Gastrocnemius medialis (tissue), 4 donors: ENCODE data around the gene SDC3. TPM values are rescaled to one million over a fixed set of nuclear protein-coding genes. Genes with fewer than 3 reads are reported as not detected.

Experiments
- ATAC-seq, 2 donors: fragments of 150-250 bp; one replicate each; pipeline ENCODE4 v1.9.1; 2016
- DNase-seq, 2 donors: peaks; one replicate each; pipeline ENCODE4 v3.0.0-alpha.2; 2019
- H3K27ac ChIP-seq, 4 donors: fragments of 200-600 bp; sonication (generic); 1 replicate in 1 of 4; 2 replicates in 3 of 4; pipeline ENCODE4 v1.5.1; 2016 to 2018; ENCODE audit warnings: mild to moderate bottlenecking in 2 of 4, moderate library complexity in 1 of 4
- H3K27me3 ChIP-seq, 3 donors: fragments of 200-600 bp; sonication (generic) in 2 of 3; 1 replicate in 1 of 3; 2 replicates in 2 of 3; pipeline versions ENCODE4 v1.5.1 to v1.6.0; 2016 to 2019; ENCODE audit warnings: mild to moderate bottlenecking in 1 of 3, moderate library complexity in 1 of 3
- H3K36me3 ChIP-seq, 2 donors: fragments of 200-600 bp; sonication (generic) in 1 of 2; one replicate each; pipeline ENCODE4 v1.5.1; 2017 to 2018
- H3K4me1 ChIP-seq, 2 donors: fragments of 200-600 bp; sonication (generic) in 1 of 2; one replicate each; pipeline ENCODE4 v1.5.1; 2016 to 2017; ENCODE audit warnings: mild to moderate bottlenecking in 2 of 2
- H3K4me3 ChIP-seq, 4 donors: fragments of 200-600 bp; sonication (generic) in 3 of 4; 1 replicate in 1 of 4; 2 replicates in 3 of 4; pipeline ENCODE4 v1.5.1; 2016 to 2019; ENCODE audit warnings: mild to moderate bottlenecking in 2 of 4
- H3K9me3 ChIP-seq, 3 donors: fragments of 200-600 bp; sonication (generic) in 2 of 3; 1 replicate in 1 of 3; 2 replicates in 2 of 3; pipeline ENCODE4 v1.5.1; 2016 to 2019
- CTCF ChIP-seq, 5 experiments: fragments of 450-650 bp in 3 of 5; fragments of 200-600 bp in 2 of 5; sonication (generic) in 2 of 5; IDR thresholded peaks in 4 of 5; conservative IDR thresholded peaks in 1 of 5; 1 replicate in 4 of 5; 2 replicates in 1 of 5; pipeline ENCODE4 v1.5.1; 2016 to 2019; ENCODE audit warnings: antibody characterized with exemption in 5 of 5, mild to moderate bottlenecking in 3 of 5, moderate library complexity in 3 of 5
- POLR2A ChIP-seq, 2 donors: fragments of 450-650 bp; IDR thresholded peaks; one replicate each; pipeline ENCODE4 v1.6.1; 2017; ENCODE audit warnings: antibody characterized with exemption in 2 of 2, mild to moderate bottlenecking in 2 of 2, moderate library complexity in 2 of 2
- in situ Hi-C, 4 donors: fragments of 200-750 bp; cut with MboI; loops; one replicate each; pipeline versions ENCODE4 v1.15.0 to v1.8.0; 2017; ENCODE audit warnings: low sequenced_read_pairs in 4 of 4
- intact Hi-C: fragments of 100-400 bp; cut with DNase I; formaldehyde crosslinking; loops from one replicate; pipeline ENCODE4 v1.15.1; 2023; ENCODE audit warnings: low total_unique reads
- total RNA-seq, 4 donors: library from RNA; depleted of rRNA; stranded (reverse); fragments of >200 nt; gene quantifications; one replicate each; pipeline versions ENCODE4 v1.1.0 to v1.2.3, GENCODE V29; 2016

The SDC3 gene, protein sequence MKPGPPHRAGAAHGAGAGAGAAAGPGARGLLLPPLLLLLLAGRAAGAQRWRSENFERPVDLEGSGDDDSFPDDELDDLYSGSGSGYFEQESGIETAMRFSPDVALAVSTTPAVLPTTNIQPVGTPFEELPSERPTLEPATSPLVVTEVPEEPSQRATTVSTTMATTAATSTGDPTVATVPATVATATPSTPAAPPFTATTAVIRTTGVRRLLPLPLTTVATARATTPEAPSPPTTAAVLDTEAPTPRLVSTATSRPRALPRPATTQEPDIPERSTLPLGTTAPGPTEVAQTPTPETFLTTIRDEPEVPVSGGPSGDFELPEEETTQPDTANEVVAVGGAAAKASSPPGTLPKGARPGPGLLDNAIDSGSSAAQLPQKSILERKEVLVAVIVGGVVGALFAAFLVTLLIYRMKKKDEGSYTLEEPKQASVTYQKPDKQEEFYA
- 1 to 10 TPM; 2.7 to 5.6 (median 3.0) TPM for total RNA-seq

- Histone ChIP-seq H3K4me1 (no peaks in the 10 kb centered on the region), H3K36me3 (no peaks in the 10 kb centered on the region), H3K27ac (peak within 1 kb of the TSS in 3 of 4 donors; percentile 31 to 61 (median 57)), H3K9me3 (no peaks in the 10 kb centered on the region), H3K4me3 (peak within 1 kb of the TSS; percentile 51 to 60 (median 55)), H3K27me3 (peaks cover 0 to 7% (median 0%) of the 10 kb centered on the region in 3 donors)
- TF ChIP-seq POLR2A (IDR thresholded peaks at IDR 0.05) (no peak), CTCF (IDR thresholded peaks at IDR 0.05 in 4 of 5, conservative IDR thresholded peaks at IDR 0.05 in 1 of 5) (no peak)
- intact Hi-C loops, result no loop called here
- ATAC-seq, result peak; percentile 12 to 34
- in situ Hi-C loops, result no loop called here
- DNase-seq, result no peak
Observed at GRCh38 chr1:30908696-30909364, at the start of gene SDC3. Gene SDC3 (minus strand): TSS chr1:30908758. CDS start chr1:30908586, 172 bp downstream.

DNA sequence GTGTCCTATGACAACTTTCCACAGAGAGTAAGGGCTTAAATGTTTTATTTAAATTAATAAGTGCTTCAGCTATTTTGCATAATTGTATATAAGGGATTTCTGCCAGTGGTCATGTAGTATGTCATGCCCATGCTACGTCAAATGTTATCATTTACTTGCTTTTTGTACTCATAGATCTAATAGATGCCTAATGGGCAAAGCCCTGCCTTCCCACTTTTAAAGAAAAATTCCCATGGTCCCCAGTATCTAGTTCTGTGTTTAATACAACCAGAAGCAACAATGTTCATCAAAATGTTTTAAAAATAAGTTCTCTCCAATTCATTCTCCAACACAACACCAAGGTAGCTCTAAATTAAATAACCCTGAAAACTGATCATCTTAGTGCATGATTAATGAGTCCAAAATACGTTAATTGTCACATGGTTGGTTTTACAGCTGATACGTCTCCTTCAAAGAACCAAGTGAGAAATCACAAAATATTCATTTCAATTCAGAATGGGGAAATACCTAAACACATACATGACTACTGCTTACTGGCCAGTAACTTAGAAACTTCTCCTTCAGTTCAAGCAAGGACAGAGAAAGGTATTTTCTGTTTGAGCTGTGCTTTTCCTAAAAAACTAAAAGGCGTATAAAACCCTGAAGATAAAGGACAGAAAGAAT, 49.1 kb upstream of the SDC3 start:
- H3K27me3 ChIP-seq, result no peaks in the 10 kb centered on the region
- peaks cover 0 to 37% of the 10 kb centered on the region in 2 donors for H3K36me3 ChIP-seq
- no peaks in the 10 kb centered on the region for H3K9me3 ChIP-seq
- no peak overlapping the region for H3K27ac ChIP-seq
- peaks cover 0 to 5% of the 10 kb centered on the region in 2 donors for H3K4me1 ChIP-seq
- intact Hi-C loops (no loop called here), in situ Hi-C loops (no loop called here)
- no peak for ATAC-seq
- no peak overlapping the region for H3K4me3 ChIP-seq
- DNase-seq, result no peak
- no peak for TF ChIP-seq CTCF (IDR thresholded peaks at IDR 0.05 in 4 of 5, conservative IDR thresholded peaks at IDR 0.05 in 1 of 5)
- TF ChIP-seq POLR2A (IDR thresholded peaks at IDR 0.05), result no peak

GRCh38 chr1:30955448-30956015, 47.0 kb upstream of the SDC3 start:
- TF ChIP-seq CTCF (IDR thresholded peaks at IDR 0.05 in 4 of 5, conservative IDR thresholded peaks at IDR 0.05 in 1 of 5) (no peak), POLR2A (IDR thresholded peaks at IDR 0.05) (no peak)
- peaks cover 0 to 5% of the 10 kb centered on the region in 2 donors for H3K4me1 ChIP-seq
- peaks cover 0 to 45% of the 10 kb centered on the region in 2 donors for H3K36me3 ChIP-seq
- no peak for ATAC-seq
- intact Hi-C loops, result no loop called here
- in situ Hi-C loops, result no loop called here
- no peak for DNase-seq
- no peak overlapping the region for H3K27ac ChIP-seq
- H3K4me3 ChIP-seq, result no peak overlapping the region
- no peaks in the 10 kb centered on the region for H3K27me3 ChIP-seq
- H3K9me3 ChIP-seq, result no peaks in the 10 kb centered on the region

DNA sequence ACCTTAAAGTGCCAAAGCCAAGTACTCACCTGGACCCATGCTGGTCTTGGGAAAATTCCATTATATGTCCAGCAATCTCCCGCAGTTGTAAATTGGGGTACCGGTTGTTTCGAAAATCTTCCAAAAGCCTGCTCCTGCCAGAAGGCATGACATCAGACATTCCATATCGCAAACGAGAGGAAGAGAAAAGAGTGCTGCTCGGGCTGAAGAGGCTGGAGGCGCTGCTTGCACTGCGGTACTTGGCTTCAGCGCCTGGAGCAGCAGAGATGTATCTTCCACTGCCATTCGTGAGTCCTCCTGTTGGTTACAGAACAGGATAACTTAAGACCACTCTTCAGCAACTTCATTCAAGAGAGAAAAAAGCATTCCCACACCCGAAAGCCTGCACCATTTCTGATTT, 45.1 kb upstream of the SDC3 start:
- TF ChIP-seq POLR2A (IDR thresholded peaks at IDR 0.05) (no peak), CTCF (IDR thresholded peaks at IDR 0.05 in 4 of 5, conservative IDR thresholded peaks at IDR 0.05 in 1 of 5) (no peak)
- DNase-seq (no peak), ATAC-seq (no peak)
- no peak overlapping the region for H3K4me3 ChIP-seq
- no peaks in the 10 kb centered on the region for H3K27me3 ChIP-seq
- peaks cover 0 to 5% of the 10 kb centered on the region in 2 donors for H3K4me1 ChIP-seq
- H3K27ac ChIP-seq, result no peak overlapping the region
- in situ Hi-C loops, result no loop called here
- H3K36me3 ChIP-seq, result peaks cover 0 to 57% of the 10 kb centered on the region in 2 donors
- H3K9me3 ChIP-seq, result no peaks in the 10 kb centered on the region
- intact Hi-C loops, result no loop called here
